GM19023 (cell line): Measurements from ENCODE around the gene MYBPC1.

Experiments used
- ATAC-seq: cut with Tn5 transposase; IDR thresholded peaks from one replicate; pipeline ENCODE4 v1.9.1; 2021; ENCODE audit warnings: mild to moderate bottlenecking, moderate library complexity; ENCODE audit not compliant: unreplicated experiment

The MYBPC1 gene

GRCh38 chr12:101694297-101694848, 99.6 kb downstream of the MYBPC1 start:
- no peak for ATAC-seq

- no peak for ATAC-seq
Observed at GRCh38 chr12:101694986-101695385, 100.2 kb downstream of the MYBPC1 start.

GRCh38 chr12:101695706-101696105, 100.9 kb downstream of the MYBPC1 start:
- no peak for ATAC-seq

GRCh38 chr12:101696251-101697196, 101.8 kb downstream of the MYBPC1 start:
- ATAC-seq = peak; percentile 34

- ATAC-seq = peak; percentile 77
Observed at GRCh38 chr12:101697197-101697929, 102.6 kb downstream of the MYBPC1 start, which contains the start of gene CHPT1. Gene CHPT1 (plus strand): TSS chr12:101697640. CDS start chr12:101697862, 222 bp downstream.

- ATAC-seq = peak; percentile 40
Observed at GRCh38 chr12:101697930-101698799, 103.4 kb downstream of the MYBPC1 start.

GRCh38 chr12:101698800-101699347, 104.1 kb downstream of the MYBPC1 start:
- ATAC-seq = no peak

GRCh38 chr12:101700299-101700820, 105.6 kb downstream of the MYBPC1 start:
- no peak for ATAC-seq

GRCh38 chr12:101703487-101703886, 108.7 kb downstream of the MYBPC1 start:
- no peak for ATAC-seq

- ATAC-seq = no peak
Observed at GRCh38 chr12:101706403-101706802, 111.6 kb downstream of the MYBPC1 start.

GRCh38 chr12:101707131-101707782, 112.5 kb downstream of the MYBPC1 start:
- no peak for ATAC-seq

GRCh38 chr12:101710288-101710687, 115.5 kb downstream of the MYBPC1 start:
- ATAC-seq = no peak

GRCh38 chr12:101713059-101713682, 118.4 kb downstream of the MYBPC1 start:
- ATAC-seq = no peak

- ATAC-seq = no peak
Observed at GRCh38 chr12:101713930-101714329, 119.2 kb downstream of the MYBPC1 start.

- ATAC-seq = no peak
Observed at GRCh38 chr12:101714877-101715444, 120.2 kb downstream of the MYBPC1 start.

- no peak for ATAC-seq
Observed at GRCh38 chr12:101719566-101719965, 124.8 kb downstream of the MYBPC1 start.

- no peak for ATAC-seq
Observed at GRCh38 chr12:101720118-101720517, 125.3 kb downstream of the MYBPC1 start.

- ATAC-seq = no peak
Observed at GRCh38 chr12:101722392-101722791, 127.6 kb downstream of the MYBPC1 start.

GRCh38 chr12:101727098-101727497, 132.3 kb downstream of the MYBPC1 start:
- no peak for ATAC-seq
